Measurements from ENCODE around the gene STK25.

The STK25 gene

DNA sequence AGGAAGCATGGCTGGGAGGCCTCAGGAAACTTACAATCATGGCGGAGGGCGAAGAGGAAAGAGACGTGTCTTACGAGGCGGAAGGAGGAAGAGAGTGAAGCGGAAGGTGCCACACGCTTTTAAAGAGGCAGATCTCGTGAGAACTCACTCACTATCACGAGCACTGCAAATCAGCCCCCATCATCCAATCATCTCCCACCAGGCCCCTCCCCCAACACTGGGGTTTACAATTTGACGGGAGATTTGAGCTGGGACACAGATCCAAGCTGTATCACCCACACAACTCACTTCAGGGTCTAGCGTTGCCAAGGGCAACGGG lies 45.1 kb upstream of the STK25 start:
- DNase-seq (ENCODE audit: low read depth) = no peak
- H3K4me3 ChIP-seq (ENCODE audit: low read depth, low read length) = no peak overlapping the region
- TF ChIP-seq POLR2A (IDR thresholded peaks at IDR 0.05; ENCODE audit: extremely low read depth, insufficient read length) (no peak), MYC (IDR thresholded peaks at IDR 0.05; ENCODE audit: low read depth, low read length) (no peak), MAX (IDR thresholded peaks at IDR 0.05; ENCODE audit: low read depth, low read length) (no peak)
- TF ChIP-seq, protein P1, sequence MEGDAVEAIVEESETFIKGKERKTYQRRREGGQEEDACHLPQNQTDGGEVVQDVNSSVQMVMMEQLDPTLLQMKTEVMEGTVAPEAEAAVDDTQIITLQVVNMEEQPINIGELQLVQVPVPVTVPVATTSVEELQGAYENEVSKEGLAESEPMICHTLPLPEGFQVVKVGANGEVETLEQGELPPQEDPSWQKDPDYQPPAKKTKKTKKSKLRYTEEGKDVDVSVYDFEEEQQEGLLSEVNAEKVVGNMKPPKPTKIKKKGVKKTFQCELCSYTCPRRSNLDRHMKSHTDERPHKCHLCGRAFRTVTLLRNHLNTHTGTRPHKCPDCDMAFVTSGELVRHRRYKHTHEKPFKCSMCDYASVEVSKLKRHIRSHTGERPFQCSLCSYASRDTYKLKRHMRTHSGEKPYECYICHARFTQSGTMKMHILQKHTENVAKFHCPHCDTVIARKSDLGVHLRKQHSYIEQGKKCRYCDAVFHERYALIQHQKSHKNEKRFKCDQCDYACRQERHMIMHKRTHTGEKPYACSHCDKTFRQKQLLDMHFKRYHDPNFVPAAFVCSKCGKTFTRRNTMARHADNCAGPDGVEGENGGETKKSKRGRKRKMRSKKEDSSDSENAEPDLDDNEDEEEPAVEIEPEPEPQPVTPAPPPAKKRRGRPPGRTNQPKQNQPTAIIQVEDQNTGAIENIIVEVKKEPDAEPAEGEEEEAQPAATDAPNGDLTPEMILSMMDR (IDR thresholded peaks at IDR 0.05; ENCODE audit: low read depth, low read length) = no peak

GRCh38 chr2:241551998-241552737 lies 43.8 kb upstream of the STK25 start:
- no peak for DNase-seq (ENCODE audit: low read depth)
- TF ChIP-seq, protein P1 (IDR thresholded peaks at IDR 0.05; ENCODE audit: low read depth, low read length) = no peak
- no peak for TF ChIP-seq MAX (IDR thresholded peaks at IDR 0.05; ENCODE audit: low read depth, low read length)
- TF ChIP-seq POLR2A (IDR thresholded peaks at IDR 0.05; ENCODE audit: extremely low read depth, insufficient read length) = no peak
- no peak for TF ChIP-seq MYC (IDR thresholded peaks at IDR 0.05; ENCODE audit: low read depth, low read length)
- no peak overlapping the region for H3K4me3 ChIP-seq (ENCODE audit: low read depth, low read length)

- H3K4me3 ChIP-seq (ENCODE audit: low read depth, low read length) = no peak overlapping the region
- TF ChIP-seq POLR2A (IDR thresholded peaks at IDR 0.05; ENCODE audit: extremely low read depth, insufficient read length) = no peak
- no peak for TF ChIP-seq MYC (IDR thresholded peaks at IDR 0.05; ENCODE audit: low read depth, low read length)
- TF ChIP-seq, protein P1 (IDR thresholded peaks at IDR 0.05; ENCODE audit: low read depth, low read length) = no peak
- no peak for TF ChIP-seq MAX (IDR thresholded peaks at IDR 0.05; ENCODE audit: low read depth, low read length)
- no peak for DNase-seq (ENCODE audit: low read depth)
These were observed 43.2 kb upstream of the STK25 start for GRCh38 chr2:241551599-241551997.

DNA sequence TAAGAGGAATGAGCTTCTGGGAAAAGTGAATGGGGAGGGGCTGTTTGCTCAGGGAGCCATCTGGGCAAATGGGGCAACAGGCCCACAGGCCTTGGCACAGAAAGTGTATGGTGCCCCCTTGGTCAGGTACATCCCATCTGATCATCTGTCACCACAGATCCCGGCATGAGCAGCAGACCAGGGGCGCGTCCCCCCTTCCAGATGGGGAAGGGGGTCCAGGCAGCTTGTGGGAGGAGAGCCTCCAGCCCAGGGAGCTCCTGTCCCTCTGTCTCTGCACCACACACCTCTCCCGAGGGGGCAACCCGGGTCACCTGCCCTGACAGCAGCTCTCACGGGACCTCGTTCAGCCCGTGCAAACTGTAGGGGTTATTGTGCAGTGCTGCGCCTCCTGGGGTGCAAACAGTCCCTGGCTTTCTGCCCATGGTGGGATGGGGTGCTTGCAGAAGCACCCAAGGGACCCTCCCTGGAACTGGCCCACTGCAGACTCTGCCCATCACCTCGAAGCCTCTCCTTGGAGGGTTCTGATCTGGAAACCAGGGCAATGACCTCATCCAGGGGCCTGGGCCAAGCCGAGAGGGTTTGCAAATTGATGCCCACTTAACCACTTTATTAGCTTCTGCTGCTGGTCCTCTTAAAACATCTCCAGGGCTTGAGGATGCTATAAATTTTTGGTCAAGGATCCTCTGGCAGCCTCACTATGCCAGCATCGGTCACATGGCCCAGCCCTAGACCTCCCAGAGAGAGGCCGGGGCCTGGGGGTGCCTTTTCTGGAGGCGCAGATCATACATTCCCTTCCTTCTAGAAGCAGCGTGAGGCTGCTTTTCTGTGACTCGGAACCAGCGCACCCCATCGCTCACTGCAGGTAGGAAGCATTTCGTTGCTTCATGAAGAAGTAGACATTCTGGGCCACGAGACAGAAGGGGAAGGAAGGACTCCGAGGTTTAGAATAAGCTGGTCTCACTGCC lies 42.5 kb upstream of the STK25 start:
- DNase-seq (ENCODE audit: low read depth) = no peak
- no peak for TF ChIP-seq MAX (IDR thresholded peaks at IDR 0.05; ENCODE audit: low read depth, low read length)
- TF ChIP-seq, protein P1 (IDR thresholded peaks at IDR 0.05; ENCODE audit: low read depth, low read length) = no peak
- no peak for TF ChIP-seq MYC (IDR thresholded peaks at IDR 0.05; ENCODE audit: low read depth, low read length)
- TF ChIP-seq POLR2A (IDR thresholded peaks at IDR 0.05; ENCODE audit: extremely low read depth, insufficient read length) = no peak
- H3K4me3 ChIP-seq (ENCODE audit: low read depth, low read length) = no peak overlapping the region

DNA sequence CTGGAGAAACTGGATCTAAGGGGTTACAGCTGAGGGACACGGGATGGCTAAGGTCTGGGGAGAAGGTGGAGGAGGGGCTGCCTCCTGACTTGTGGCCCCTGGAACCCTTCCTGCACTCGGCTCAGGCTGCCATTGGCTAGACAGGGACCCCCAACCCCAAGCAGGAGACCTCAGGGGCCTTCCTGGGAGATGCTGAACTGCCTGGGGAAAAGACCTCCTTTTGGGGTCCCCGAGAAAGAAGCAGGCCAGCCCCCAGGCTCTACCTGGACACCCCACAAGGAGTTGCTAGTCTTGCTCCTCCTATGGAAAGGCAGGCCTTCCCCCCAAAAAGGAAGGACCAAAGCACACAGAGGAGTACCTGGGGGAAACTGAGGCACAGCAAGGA lies 40.1 kb upstream of the STK25 start:
- H3K4me3 ChIP-seq (ENCODE audit: low read depth, low read length) = no peak overlapping the region
- DNase-seq (ENCODE audit: low read depth) = no peak
- TF ChIP-seq POLR2A (IDR thresholded peaks at IDR 0.05; ENCODE audit: extremely low read depth, insufficient read length) (no peak), MYC (IDR thresholded peaks at IDR 0.05; ENCODE audit: low read depth, low read length) (no peak), MAX (IDR thresholded peaks at IDR 0.05; ENCODE audit: low read depth, low read length) (no peak)
- TF ChIP-seq, protein P1 (IDR thresholded peaks at IDR 0.05; ENCODE audit: low read depth, low read length) = no peak

All from NB4 (cell line).